ENCODE data around the gene BICC1.

BICC1 gene

GRCh38 chr10:58574058-58574457, 61.4 kb downstream of the BICC1 start:
- Histone ChIP-seq H2AFZ (no peak overlapping the region), H3K36me3 (ENCODE audit: control insufficient read depth, insufficient read depth, low read length) (no peaks in the 10 kb centered on the region), H3K27me3 (ENCODE audit: control insufficient read depth, insufficient read depth, low read length) (no peaks in the 10 kb centered on the region), H3K27ac (no peak overlapping the region), H3K79me2 (no peaks in the 10 kb centered on the region), H3K4me3 (ENCODE audit: low read depth, low read length) (no peak overlapping the region), H3K9ac (no peak overlapping the region), H3K9me3 (ENCODE audit: control insufficient read depth, low read length) (no peaks in the 10 kb centered on the region), H3K4me1 (no peaks in the 10 kb centered on the region), H3K4me2 (ENCODE audit: low read length) (no peak overlapping the region)
- TF ChIP-seq CTCF (IDR thresholded peaks at IDR 0.05) = no peak

GRCh38 chr10:58575491-58575890, 62.8 kb downstream of the BICC1 start:
- Histone ChIP-seq H3K4me3 (ENCODE audit: low read depth, low read length) (no peak overlapping the region), H3K36me3 (ENCODE audit: control insufficient read depth, insufficient read depth, low read length) (no peaks in the 10 kb centered on the region), H3K4me1 (no peaks in the 10 kb centered on the region)

GRCh38 chr10:58576751-58577436, 64.2 kb downstream of the BICC1 start:
- Histone ChIP-seq H3K27ac (no peak overlapping the region), H3K4me3 (ENCODE audit: low read depth, low read length) (no peak overlapping the region), H3K9me3 (ENCODE audit: control insufficient read depth, low read length) (no peaks in the 10 kb centered on the region), H3K4me2 (ENCODE audit: low read length) (no peak overlapping the region), H3K4me1 (no peaks in the 10 kb centered on the region), H3K9ac (no peak overlapping the region), H3K79me2 (no peaks in the 10 kb centered on the region), H3K27me3 (ENCODE audit: control insufficient read depth, insufficient read depth, low read length) (no peaks in the 10 kb centered on the region), H2AFZ (no peak overlapping the region), H3K36me3 (ENCODE audit: control insufficient read depth, insufficient read depth, low read length) (no peaks in the 10 kb centered on the region)
- TF ChIP-seq CTCF (IDR thresholded peaks at IDR 0.05) = no peak

More at GRCh38 chr10:58575491-58575890, 62.8 kb downstream of the BICC1 start:
- Histone ChIP-seq H2AFZ (no peak overlapping the region), H3K27ac (no peak overlapping the region), H3K79me2 (no peaks in the 10 kb centered on the region), H3K9ac (no peak overlapping the region), H3K27me3 (ENCODE audit: control insufficient read depth, insufficient read depth, low read length) (no peaks in the 10 kb centered on the region), H3K9me3 (ENCODE audit: control insufficient read depth, low read length) (no peaks in the 10 kb centered on the region), H3K4me2 (ENCODE audit: low read length) (no peak overlapping the region)
- no peak for TF ChIP-seq CTCF (IDR thresholded peaks at IDR 0.05)

- H3K9ac ChIP-seq = no peak overlapping the region
- no peaks in the 10 kb centered on the region for H3K36me3 ChIP-seq (ENCODE audit: control insufficient read depth, insufficient read depth, low read length)
- no peak overlapping the region for H3K27ac ChIP-seq
- no peak overlapping the region for H3K4me3 ChIP-seq (ENCODE audit: low read depth, low read length)
- TF ChIP-seq CTCF (IDR thresholded peaks at IDR 0.05) = no peak
- H2AFZ ChIP-seq = no peak overlapping the region
- no peaks in the 10 kb centered on the region for H3K27me3 ChIP-seq (ENCODE audit: control insufficient read depth, insufficient read depth, low read length)
- no peaks in the 10 kb centered on the region for H3K9me3 ChIP-seq (ENCODE audit: control insufficient read depth, low read length)
- H3K4me2 ChIP-seq (ENCODE audit: low read length) = no peak overlapping the region
- H3K79me2 ChIP-seq = no peaks in the 10 kb centered on the region
- no peaks in the 10 kb centered on the region for H3K4me1 ChIP-seq
Measured at GRCh38 chr10:58577437-58577777, 64.7 kb downstream of the BICC1 start.

GRCh38 chr10:58578366-58578765, 65.7 kb downstream of the BICC1 start:
- H3K4me1 ChIP-seq = no peaks in the 10 kb centered on the region
- no peak overlapping the region for H2AFZ ChIP-seq
- H3K27me3 ChIP-seq (ENCODE audit: control insufficient read depth, insufficient read depth, low read length) = no peaks in the 10 kb centered on the region
- H3K9me3 ChIP-seq (ENCODE audit: control insufficient read depth, low read length) = no peaks in the 10 kb centered on the region
- no peak overlapping the region for H3K4me3 ChIP-seq (ENCODE audit: low read depth, low read length)
- TF ChIP-seq CTCF (IDR thresholded peaks at IDR 0.05) = no peak
- no peaks in the 10 kb centered on the region for H3K79me2 ChIP-seq
- no peak overlapping the region for H3K27ac ChIP-seq
- no peak overlapping the region for H3K4me2 ChIP-seq (ENCODE audit: low read length)
- H3K9ac ChIP-seq = no peak overlapping the region
- no peaks in the 10 kb centered on the region for H3K36me3 ChIP-seq (ENCODE audit: control insufficient read depth, insufficient read depth, low read length)

All from parathyroid adenoma (tissue), 2 donors.